Erythroblast (primary cell): Measurements from ENCODE around the gene INTS4.

Source experiments
- GATA1 ChIP-seq: IDR thresholded peaks from 2 replicates; pipeline ENCODE4 v1.6.1; 2011; ENCODE audit warnings: low read depth, mild to moderate bottlenecking, control low read depth, low read length, moderate library complexity
- POLR2A ChIP-seq: IDR thresholded peaks from 2 replicates; pipeline ENCODE4 v1.6.1; 2011; ENCODE audit warnings: mild to moderate bottlenecking, low read length

- TF ChIP-seq POLR2A (peak; percentile 57), GATA1 (no peak)
Measured at GRCh38 chr11:77994434-77995362, at the start of gene INTS4.
